GM23248 (cell line): Measurements from ENCODE around the gene WWOX. TPM values are rescaled to one million over a fixed set of nuclear protein-coding genes. Genes with fewer than 3 reads are reported as not detected.

ENCODE experiments used
- DNase-seq: peaks from one replicate; pipeline ENCODE4 v3.0.0-alpha.2; 2015
- H2AFZ ChIP-seq: fragments of 200-600 bp; sonication (generic); 2 replicates; pipeline ENCODE4 v1.6.1; 2016; ENCODE audit warnings: antibody characterized with exemption
- H3F3A ChIP-seq: fragments of 200-600 bp; sonication (generic); 2 replicates; pipeline ENCODE4 v1.6.1; 2016; ENCODE audit warnings: mild to moderate bottlenecking, antibody characterized with exemption, mixed run types; ENCODE audit not compliant: insufficient read depth
- H3K27ac ChIP-seq: fragments of 200-600 bp; sonication (generic); 2 replicates; pipeline ENCODE4 v1.5.1; 2016; ENCODE audit warnings: mild to moderate bottlenecking
- H3K27me3 ChIP-seq: fragments of 200-600 bp; sonication (generic); replicated peaks from 2 replicates; pipeline ENCODE4 v1.6.1; 2016; ENCODE audit warnings: mild to moderate bottlenecking; ENCODE audit not compliant: insufficient read depth
- H3K36me3 ChIP-seq: fragments of 200-600 bp; sonication (generic); 2 replicates; pipeline ENCODE4 v1.6.1; 2016; ENCODE audit warnings: low read depth, mild to moderate bottlenecking
- H3K4me1 ChIP-seq: fragments of 200-600 bp; sonication (generic); 2 replicates; pipeline ENCODE4 v1.6.1; 2016; ENCODE audit warnings: mild to moderate bottlenecking; ENCODE audit not compliant: insufficient read depth
- H3K4me2 ChIP-seq: fragments of 200-600 bp; sonication (generic); one replicate; pipeline ENCODE4 v1.6.1; 2016; ENCODE audit warnings: mild to moderate bottlenecking; ENCODE audit not compliant: unreplicated experiment
- H3K4me3 ChIP-seq: fragments of 200-600 bp; sonication (generic); 2 replicates; pipeline ENCODE4 v1.5.1; 2016; ENCODE audit warnings: mild to moderate bottlenecking
- H3K79me2 ChIP-seq: fragments of 200-600 bp; sonication (generic); 2 replicates; pipeline ENCODE4 v1.6.1; 2016; ENCODE audit warnings: mild to moderate bottlenecking; ENCODE audit not compliant: insufficient read depth
- H3K9ac ChIP-seq: fragments of 200-600 bp; sonication (generic); 2 replicates; pipeline ENCODE4 v1.6.1; 2016; ENCODE audit warnings: mild to moderate bottlenecking
- H3K9me2 ChIP-seq: fragments of 200-600 bp; sonication (generic); 2 replicates; pipeline ENCODE4 v1.6.1; 2016; ENCODE audit warnings: mixed run types, mild to moderate bottlenecking, moderate library complexity; ENCODE audit not compliant: insufficient read depth
- H3K9me3 ChIP-seq: fragments of 200-600 bp; sonication (generic); one replicate; pipeline ENCODE4 v1.6.1; 2017; ENCODE audit warnings: low read depth
- H4K20me1 ChIP-seq: fragments of 200-600 bp; sonication (generic); 2 replicates; pipeline ENCODE4 v1.6.0; 2016; ENCODE audit not compliant: insufficient read depth
- EZH2 ChIP-seq: fragments of 200-600 bp; sonication (generic); IDR thresholded peaks from 2 replicates; pipeline ENCODE4 v1.6.1; 2018; ENCODE audit warnings: antibody characterized with exemption, mild to moderate bottlenecking; ENCODE audit not compliant: insufficient read depth, poor library complexity, severe bottlenecking
- EZH2phosphoT487 ChIP-seq: fragments of 200-600 bp; sonication (generic); IDR thresholded peaks from 2 replicates; pipeline ENCODE4 v1.6.1; 2018; ENCODE audit warnings: antibody characterized with exemption, moderate library complexity, mild to moderate bottlenecking, low read depth; ENCODE audit not compliant: insufficient read depth
- WGBS, 2 experiments: methylation state at CpG; one replicate each; pipeline ENCODE4 v1.1.6; 2015 to 2017; ENCODE audit warnings: low lambda C conversion rate in 2 of 2, low coverage in 1 of 2; ENCODE audit errors: missing lambda C conversion rate in 2 of 2; 5-methylcytosine and 5-hydroxymethylcytosine counted together
- in situ Hi-C: fragments of 300-500 bp; cut with MboI; formaldehyde crosslinking; loops from 2 replicates; pipeline ENCODE4 v1.15.0; 2020
- polyA plus RNA-seq: library from polyadenylated mRNA; unstranded; fragments of >200 nt; fragmentation: Nextera tagmentation; extraction: Ambion mirVana; gene quantifications from 2 replicates; pipeline ENCODE4 v1.2.1, GENCODE V29; 2016
- total RNA-seq: library from RNA; depleted of rRNA; stranded (reverse); fragments of >200 nt; shearing (Covaris generic); gene quantifications from 2 replicates; pipeline ENCODE4 v1.2.3, GENCODE V29; 2014

WWOX gene
- total and polyA plus RNA-seq, 2 experiments from 2014 or later, result 4.5 to 6.6 TPM

DNA sequence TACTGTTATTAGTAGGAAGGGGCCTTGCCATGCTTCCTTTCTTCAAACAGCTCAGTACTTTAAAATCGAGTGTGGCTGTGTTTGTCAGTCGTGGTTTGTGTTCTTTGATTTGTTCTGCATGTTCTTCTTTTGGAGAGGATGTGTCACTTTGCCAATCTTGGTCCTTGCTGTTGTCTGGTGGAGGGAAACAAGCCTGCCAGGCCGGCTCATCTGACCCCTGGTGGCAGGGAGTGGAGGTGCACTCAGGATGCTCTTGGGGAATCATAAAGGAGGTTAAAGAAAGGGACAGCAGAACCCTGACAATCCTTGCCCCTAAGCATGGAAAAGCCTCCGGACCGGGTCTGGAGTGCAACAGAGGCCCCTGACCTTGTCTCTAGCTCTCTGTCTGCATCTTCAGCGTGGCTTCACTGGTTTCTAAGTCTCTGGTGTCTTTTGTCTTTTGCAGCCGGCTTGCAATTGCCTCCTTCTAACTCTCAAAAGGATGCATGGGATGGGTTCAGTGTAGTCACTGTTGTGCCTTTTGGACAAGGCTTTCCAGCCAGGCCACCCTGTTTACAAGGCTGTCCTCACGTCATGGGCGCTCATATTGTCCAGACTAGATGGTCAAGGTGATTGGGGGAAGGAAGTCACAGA lies 135.8 kb downstream of the WWOX start:
- no peaks in the 10 kb centered on the region for H3K9me3 ChIP-seq
- no peak overlapping the region for H3K9ac ChIP-seq
- 23 to 24% methylated on average over 9 of the region's 9 CpGs for WGBS, 2 experiments
- H3K27me3 ChIP-seq, result no peaks in the 10 kb centered on the region
- TF ChIP-seq EZH2 (no peak), EZH2phosphoT487 (no peak)
- H2AFZ ChIP-seq, result no peak overlapping the region
- no peaks in the 10 kb centered on the region for H3K36me3 ChIP-seq
- DNase-seq, result peak; percentile 75
- H4K20me1 ChIP-seq, result no peaks in the 10 kb centered on the region
- H3F3A ChIP-seq, result no peaks in the 10 kb centered on the region
- no peaks in the 10 kb centered on the region for H3K79me2 ChIP-seq
- in situ Hi-C loops, result loop anchor here (10.0 kb wide), 1 partner anchor 110 kb away; no protein-coding TSS in a partner anchor
- H3K4me1 ChIP-seq, result no peaks in the 10 kb centered on the region
- H3K9me2 ChIP-seq, result no peaks in the 10 kb centered on the region
- no peak overlapping the region for H3K27ac ChIP-seq
- no peak overlapping the region for H3K4me2 ChIP-seq
- H3K4me3 ChIP-seq, result no peak overlapping the region

DNA sequence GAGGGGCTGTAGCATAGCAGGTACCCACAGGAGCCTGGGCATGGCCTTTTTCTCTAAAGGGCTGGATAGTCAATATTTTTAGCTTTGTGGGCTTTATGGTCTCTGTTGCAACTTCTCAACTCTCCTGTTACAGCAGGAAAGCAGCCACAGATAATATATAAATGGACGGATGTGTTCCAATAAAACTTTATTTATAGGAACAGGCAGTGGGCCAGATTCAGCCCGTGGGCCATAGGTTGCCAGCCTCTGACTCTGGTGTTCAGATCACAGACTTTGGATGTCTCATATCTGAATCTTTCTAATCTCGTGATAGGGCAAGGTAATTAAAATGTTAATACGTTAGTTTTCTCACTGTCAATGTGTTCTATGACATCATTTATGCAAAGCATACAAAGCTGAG lies 136.4 kb downstream of the WWOX start:
- Histone ChIP-seq H3K27ac (no peak overlapping the region), H3K27me3 (no peaks in the 10 kb centered on the region), H3K4me1 (no peaks in the 10 kb centered on the region), H3K36me3 (no peaks in the 10 kb centered on the region), H3K9me3 (no peaks in the 10 kb centered on the region), H3K4me3 (no peak overlapping the region), H2AFZ (no peak overlapping the region), H3K79me2 (no peaks in the 10 kb centered on the region), H3F3A (no peaks in the 10 kb centered on the region), H3K9ac (no peak overlapping the region), H3K4me2 (no peak overlapping the region), H3K9me2 (no peaks in the 10 kb centered on the region), H4K20me1 (no peaks in the 10 kb centered on the region)
- TF ChIP-seq EZH2phosphoT487, result no peak
- TF ChIP-seq EZH2, result no peak
- 39 to 47% methylated on average over 4 of the region's 4 CpGs for whole genome bisulfite sequencing, 2 experiments
- in situ Hi-C loops, result loop anchor here (10.0 kb wide), 1 partner anchor 111 kb away; no protein-coding TSS in a partner anchor
- no peak for DNase-seq

DNA sequence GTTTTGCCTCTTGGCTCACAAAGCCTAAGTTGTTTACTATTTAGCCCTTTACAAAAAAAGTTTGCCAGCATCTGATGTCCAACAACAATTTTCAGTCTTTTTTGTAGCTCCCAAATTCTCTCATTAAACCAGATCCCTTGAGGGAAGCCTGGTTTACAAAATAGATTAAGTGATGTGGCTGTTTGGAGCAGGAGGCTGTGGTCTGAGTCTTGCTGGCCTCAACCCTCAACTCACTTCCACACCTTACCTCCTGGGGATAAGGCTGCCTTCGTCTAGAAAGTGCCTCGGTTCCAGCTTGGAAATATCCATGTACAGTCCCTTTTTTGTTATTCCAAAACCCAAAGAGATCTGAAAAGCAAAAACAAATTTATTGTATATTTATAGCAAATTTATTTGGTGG lies 138.4 kb downstream of the WWOX start:
- Histone ChIP-seq H3F3A (no peaks in the 10 kb centered on the region), H3K4me2 (no peak overlapping the region), H3K27ac (no peak overlapping the region), H2AFZ (no peak overlapping the region), H4K20me1 (no peaks in the 10 kb centered on the region), H3K27me3 (no peaks in the 10 kb centered on the region), H3K9me2 (no peaks in the 10 kb centered on the region), H3K79me2 (no peaks in the 10 kb centered on the region), H3K4me3 (no peak overlapping the region), H3K4me1 (no peaks in the 10 kb centered on the region), H3K36me3 (no peaks in the 10 kb centered on the region), H3K9me3 (no peaks in the 10 kb centered on the region), H3K9ac (no peak overlapping the region)
- in situ Hi-C loops, result loop anchor here (10.0 kb wide), 1 partner anchor 113 kb away; no protein-coding TSS in a partner anchor
- no peak for TF ChIP-seq EZH2
- WGBS, 2 experiments, result 2 to 10% methylated on average over 2 of the region's 2 CpGs
- DNase-seq, result no peak

DNA sequence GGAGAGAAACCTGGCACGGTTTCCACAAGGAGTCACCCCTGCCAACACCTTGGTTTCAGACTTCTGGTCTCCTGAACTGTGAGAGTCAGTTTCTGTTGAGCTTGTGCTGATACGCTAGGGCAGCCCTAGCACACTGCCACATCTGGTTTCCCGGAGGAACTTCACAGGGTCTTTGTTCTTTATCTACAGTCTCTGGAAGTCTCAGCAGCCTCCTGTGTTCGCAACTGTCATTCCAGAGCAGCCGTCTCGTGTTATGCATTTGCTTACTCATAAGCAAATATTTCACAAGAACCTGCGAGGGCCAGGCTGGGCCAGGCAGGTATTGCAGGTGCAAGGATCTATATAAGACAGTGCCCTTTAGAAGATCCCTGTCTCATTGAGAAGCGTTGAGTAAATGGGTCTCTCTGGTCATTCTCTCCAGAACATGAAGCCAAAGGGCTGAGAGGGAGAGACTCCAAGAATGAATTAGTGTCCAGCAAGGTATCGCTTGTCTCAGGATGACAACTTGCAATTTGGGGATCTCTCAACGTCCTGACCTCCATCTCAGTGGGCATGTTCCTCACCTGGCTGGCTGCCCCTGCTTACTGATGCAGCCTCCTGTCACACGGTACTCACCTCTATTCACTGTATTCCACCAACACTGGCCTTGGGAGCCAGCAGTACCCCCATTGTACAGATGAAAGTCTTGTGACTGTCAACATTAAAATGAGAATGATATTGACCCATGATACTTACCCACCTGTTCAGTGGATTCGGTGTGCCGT lies 141.2 kb downstream of the WWOX start:
- Histone ChIP-seq H2AFZ (no peak overlapping the region), H3K9me3 (no peaks in the 10 kb centered on the region), H4K20me1 (no peaks in the 10 kb centered on the region), H3K4me3 (no peak overlapping the region), H3K4me1 (no peaks in the 10 kb centered on the region), H3F3A (no peaks in the 10 kb centered on the region), H3K27me3 (no peaks in the 10 kb centered on the region), H3K9me2 (no peaks in the 10 kb centered on the region), H3K4me2 (no peak overlapping the region), H3K9ac (no peak overlapping the region), H3K79me2 (no peaks in the 10 kb centered on the region), H3K27ac (no peak overlapping the region), H3K36me3 (no peaks in the 10 kb centered on the region)
- in situ Hi-C loops, result no loop called here
- DNase-seq, result no peak
- 62 to 70% methylated on average over 13 of the region's 13 CpGs for WGBS, 2 experiments
- TF ChIP-seq EZH2phosphoT487 (no peak), EZH2 (no peak)
